ENCODE measurements around the gene TM7SF2. TPM values are rescaled to one million over a fixed set of nuclear protein-coding genes. Genes with fewer than 3 reads are reported as not detected.

TM7SF2 gene
- total and polyA plus RNA-seq, 2 of the 13 experiments (the other 11 are each of a cell fraction or from before 2014, with no cell fraction given) = 56.0 to 66.9 TPM

DNA sequence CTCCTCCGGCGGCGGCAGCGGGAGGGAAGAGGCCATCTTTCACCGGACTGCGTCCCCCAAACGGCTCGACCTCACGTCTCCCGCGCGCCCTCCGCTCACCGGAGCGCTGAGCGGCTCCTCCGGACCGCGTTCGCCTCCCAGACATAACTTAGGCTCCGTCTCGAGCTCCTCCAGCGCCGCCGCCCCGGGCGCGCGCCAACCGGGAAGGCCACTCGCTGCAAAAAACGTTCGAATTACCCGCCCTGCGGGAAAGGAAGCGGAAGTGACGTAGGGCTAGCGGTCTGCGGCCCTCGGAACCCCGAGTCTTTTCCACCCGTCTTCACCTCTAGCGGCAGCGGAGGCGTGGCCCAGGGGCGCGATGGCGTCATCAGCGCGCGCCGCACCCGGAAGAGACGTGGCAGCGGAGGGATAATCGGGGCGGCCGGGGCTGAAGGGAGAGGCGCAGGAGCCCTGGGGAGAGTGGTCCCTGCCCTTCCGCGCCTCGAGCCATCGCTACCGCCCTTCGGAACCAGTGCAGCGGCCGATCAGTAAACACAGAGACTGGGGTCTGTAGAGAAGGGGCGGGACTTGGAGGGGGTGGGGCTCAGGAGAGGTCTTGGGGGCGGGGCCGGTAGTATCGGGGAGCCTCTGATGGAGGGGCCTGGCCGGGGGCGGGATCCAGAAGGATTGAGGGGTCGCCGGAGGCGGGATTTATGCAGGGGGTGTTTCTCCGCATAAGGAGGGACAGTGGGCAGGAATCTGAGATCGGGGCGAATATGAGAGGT, 27.7 kb upstream of the TM7SF2 start, which contains the start of the genes CDCA5 and ZFPL1 (continued):
- TF ChIP-seq, protein P1, sequence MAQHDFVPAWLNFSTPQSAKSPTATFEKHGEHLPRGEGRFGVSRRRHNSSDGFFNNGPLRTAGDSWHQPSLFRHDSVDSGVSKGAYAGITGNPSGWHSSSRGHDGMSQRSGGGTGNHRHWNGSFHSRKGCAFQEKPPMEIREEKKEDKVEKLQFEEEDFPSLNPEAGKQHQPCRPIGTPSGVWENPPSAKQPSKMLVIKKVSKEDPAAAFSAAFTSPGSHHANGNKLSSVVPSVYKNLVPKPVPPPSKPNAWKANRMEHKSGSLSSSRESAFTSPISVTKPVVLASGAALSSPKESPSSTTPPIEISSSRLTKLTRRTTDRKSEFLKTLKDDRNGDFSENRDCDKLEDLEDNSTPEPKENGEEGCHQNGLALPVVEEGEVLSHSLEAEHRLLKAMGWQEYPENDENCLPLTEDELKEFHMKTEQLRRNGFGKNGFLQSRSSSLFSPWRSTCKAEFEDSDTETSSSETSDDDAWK (CRISPR knock-in tag; IDR thresholded peaks at IDR 0.05) = no peak
- TF ChIP-seq, protein P2, sequence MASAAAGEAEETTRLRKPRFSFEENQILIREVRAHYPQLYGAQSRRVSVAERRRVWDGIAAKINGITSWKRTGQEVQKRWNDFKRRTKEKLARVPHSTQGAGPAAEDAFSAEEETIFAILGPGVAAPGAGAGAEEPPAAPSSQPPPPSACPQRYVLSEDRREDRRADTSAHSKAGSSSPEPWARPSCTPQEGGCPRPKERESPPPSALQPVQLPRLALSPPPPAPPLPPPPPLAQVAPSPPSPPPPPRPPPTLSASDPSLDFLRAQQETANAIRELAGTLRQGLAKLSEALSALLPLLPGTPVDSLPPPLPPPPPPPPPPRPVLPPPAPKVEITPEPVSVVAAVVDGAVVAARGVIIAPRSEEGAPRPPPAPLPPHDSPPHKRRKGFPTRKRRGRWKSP (CRISPR knock-in tag; IDR thresholded peaks at IDR 0.05) = peak; percentile 65; the same call in 1 of the 2 replicates
- TF ChIP-seq CHD2 (IDR thresholded peaks at IDR 0.05; ENCODE audit: low read depth, low read length) (peak; percentile 71), ZNF326 (CRISPR knock-in tag; IDR thresholded peaks at IDR 0.05; ENCODE audit: borderline replicate concordance) (no peak), ELF3 (CRISPR knock-in tag; IDR thresholded peaks at IDR 0.05) (peak; percentile 86), RFX5 (IDR thresholded peaks at IDR 0.05; ENCODE audit: low read depth, low read length) (peak; percentile 43; the same call in 1 of the 2 replicates), RAD51 (IDR thresholded peaks at IDR 0.05; ENCODE audit: borderline replicate concordance) (no peak), ZNF766 (CRISPR knock-in tag; IDR thresholded peaks at IDR 0.05; ENCODE audit: borderline replicate concordance) (no peak), ZNF619 (CRISPR knock-in tag; IDR thresholded peaks at IDR 0.05) (peak; percentile 40; the same call in 1 of the 2 replicates), ELF1 (CRISPR knock-in tag; IDR thresholded peaks at IDR 0.05) (peak; percentile 100), KDM5A (IDR thresholded peaks at IDR 0.05; ENCODE audit: borderline replicate concordance, low read length) (peak; percentile 99), RXRA (CRISPR knock-in tag; IDR thresholded peaks at IDR 0.05) (no peak; the same call in 1 of the 2 replicates), MIER3 (CRISPR knock-in tag; IDR thresholded peaks at IDR 0.05; ENCODE audit: borderline replicate concordance) (peak; percentile 90), NONO (IDR thresholded peaks at IDR 0.05) (no peak), NONO (CRISPR knock-in tag; conservative IDR thresholded peaks at IDR 0.05) (peak; percentile 93), HMGA1 (CRISPR knock-in tag; conservative IDR thresholded peaks at IDR 0.05) (no peak), ZNF451 (CRISPR knock-in tag; IDR thresholded peaks at IDR 0.05) (peak; percentile 78; the same call in 1 of the 2 replicates)
- TF ChIP-seq, protein P3, sequence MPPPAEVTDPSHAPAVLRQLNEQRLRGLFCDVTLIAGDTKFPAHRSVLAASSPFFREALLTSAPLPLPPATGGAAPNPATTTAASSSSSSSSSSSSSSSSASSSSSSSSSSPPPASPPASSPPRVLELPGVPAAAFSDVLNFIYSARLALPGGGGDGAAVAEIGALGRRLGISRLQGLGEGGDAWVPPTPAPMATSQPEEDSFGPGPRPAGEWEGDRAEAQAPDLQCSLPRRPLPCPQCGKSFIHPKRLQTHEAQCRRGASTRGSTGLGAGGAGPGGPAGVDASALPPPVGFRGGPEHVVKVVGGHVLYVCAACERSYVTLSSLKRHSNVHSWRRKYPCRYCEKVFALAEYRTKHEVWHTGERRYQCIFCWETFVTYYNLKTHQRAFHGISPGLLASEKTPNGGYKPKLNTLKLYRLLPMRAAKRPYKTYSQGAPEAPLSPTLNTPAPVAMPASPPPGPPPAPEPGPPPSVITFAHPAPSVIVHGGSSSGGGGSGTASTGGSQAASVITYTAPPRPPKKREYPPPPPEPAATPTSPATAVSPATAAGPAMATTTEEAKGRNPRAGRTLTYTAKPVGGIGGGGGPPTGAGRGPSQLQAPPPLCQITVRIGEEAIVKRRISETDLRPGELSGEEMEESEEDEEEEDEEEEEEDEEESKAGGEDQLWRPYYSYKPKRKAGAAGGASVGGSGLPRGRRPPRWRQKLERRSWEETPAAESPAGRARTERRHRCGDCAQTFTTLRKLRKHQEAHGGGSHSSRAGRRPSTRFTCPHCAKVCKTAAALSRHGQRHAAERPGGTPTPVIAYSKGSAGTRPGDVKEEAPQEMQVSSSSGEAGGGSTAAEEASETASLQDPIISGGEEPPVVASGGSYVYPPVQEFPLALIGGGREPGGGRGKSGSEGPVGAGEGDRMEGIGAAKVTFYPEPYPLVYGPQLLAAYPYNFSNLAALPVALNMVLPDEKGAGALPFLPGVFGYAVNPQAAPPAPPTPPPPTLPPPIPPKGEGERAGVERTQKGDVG (CRISPR knock-in tag; IDR thresholded peaks at IDR 0.05; ENCODE audit: borderline replicate concordance) = 0 out of 2 replicates have a peak, but pooled peaks have one; percentile 57
- TF ChIP-seq, protein P4, sequence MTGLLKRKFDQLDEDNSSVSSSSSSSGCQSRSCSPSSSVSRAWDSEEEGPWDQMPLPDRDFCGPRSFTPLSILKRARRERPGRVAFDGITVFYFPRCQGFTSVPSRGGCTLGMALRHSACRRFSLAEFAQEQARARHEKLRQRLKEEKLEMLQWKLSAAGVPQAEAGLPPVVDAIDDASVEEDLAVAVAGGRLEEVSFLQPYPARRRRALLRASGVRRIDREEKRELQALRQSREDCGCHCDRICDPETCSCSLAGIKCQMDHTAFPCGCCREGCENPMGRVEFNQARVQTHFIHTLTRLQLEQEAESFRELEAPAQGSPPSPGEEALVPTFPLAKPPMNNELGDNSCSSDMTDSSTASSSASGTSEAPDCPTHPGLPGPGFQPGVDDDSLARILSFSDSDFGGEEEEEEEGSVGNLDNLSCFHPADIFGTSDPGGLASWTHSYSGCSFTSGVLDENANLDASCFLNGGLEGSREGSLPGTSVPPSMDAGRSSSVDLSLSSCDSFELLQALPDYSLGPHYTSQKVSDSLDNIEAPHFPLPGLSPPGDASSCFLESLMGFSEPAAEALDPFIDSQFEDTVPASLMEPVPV (CRISPR knock-in tag; IDR thresholded peaks at IDR 0.05) = peak; percentile 83
- TF ChIP-seq, protein P5, sequence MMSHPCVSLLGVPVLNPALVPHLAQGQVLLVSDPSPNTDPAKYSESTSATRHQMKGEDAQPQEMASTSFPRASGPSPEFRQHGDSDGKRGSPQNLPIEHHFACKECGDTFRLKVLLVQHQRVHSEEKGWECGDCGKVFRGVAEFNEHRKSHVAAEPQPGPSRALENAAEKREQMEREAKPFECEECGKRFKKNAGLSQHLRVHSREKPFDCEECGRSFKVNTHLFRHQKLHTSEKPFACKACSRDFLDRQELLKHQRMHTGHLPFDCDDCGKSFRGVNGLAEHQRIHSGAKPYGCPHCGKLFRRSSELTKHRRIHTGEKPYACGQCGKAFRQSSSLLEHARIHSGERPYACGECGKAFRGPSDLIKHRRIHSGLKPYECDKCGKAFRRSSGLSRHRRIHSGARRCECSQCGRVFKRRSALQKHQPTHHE (CRISPR knock-in tag; IDR thresholded peaks at IDR 0.05; ENCODE audit: borderline replicate concordance) = no peak
- TF ChIP-seq, protein P6, sequence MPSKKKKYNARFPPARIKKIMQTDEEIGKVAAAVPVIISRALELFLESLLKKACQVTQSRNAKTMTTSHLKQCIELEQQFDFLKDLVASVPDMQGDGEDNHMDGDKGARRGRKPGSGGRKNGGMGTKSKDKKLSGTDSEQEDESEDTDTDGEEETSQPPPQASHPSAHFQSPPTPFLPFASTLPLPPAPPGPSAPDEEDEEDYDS (CRISPR knock-in tag; IDR thresholded peaks at IDR 0.05) = peak; percentile 59; the same call in 1 of the 2 replicates

Data from HepG2 (cell line).